ENCODE results near the gene CPNE4.

The CPNE4 gene

GRCh38 chr3:131743126-131743525 lies 291.7 kb downstream of the CPNE4 start:
- H3K27ac ChIP-seq: no peak overlapping the region
- TF ChIP-seq ZFX (IDR thresholded peaks at IDR 0.05): no peak

- H3K27ac ChIP-seq: no peak overlapping the region
- TF ChIP-seq CTCF (conservative IDR thresholded peaks at IDR 0.05): no peak
- no peak for TF ChIP-seq ZFX (IDR thresholded peaks at IDR 0.05)
Observed at GRCh38 chr3:131739211-131739610, 295.6 kb downstream of the CPNE4 start.

GRCh38 chr3:131738095-131738494 lies 296.7 kb downstream of the CPNE4 start:
- TF ChIP-seq ZFX (IDR thresholded peaks at IDR 0.05) (no peak), CTCF (conservative IDR thresholded peaks at IDR 0.05) (no peak)
- H3K27ac ChIP-seq: no peak overlapping the region

- no peak overlapping the region for H3K27ac ChIP-seq
- no peak for TF ChIP-seq CTCF (conservative IDR thresholded peaks at IDR 0.05)
- no peak for TF ChIP-seq ZFX (IDR thresholded peaks at IDR 0.05)
Observed at GRCh38 chr3:131735544-131735943, 299.3 kb downstream of the CPNE4 start.

- no peak for TF ChIP-seq CTCF (conservative IDR thresholded peaks at IDR 0.05)
- no peak overlapping the region for H3K27ac ChIP-seq
Observed at GRCh38 chr3:131735116-131735515, 299.7 kb downstream of the CPNE4 start.

- H3K27ac ChIP-seq: no peak overlapping the region
- TF ChIP-seq CTCF (conservative IDR thresholded peaks at IDR 0.05) (no peak), ZFX (IDR thresholded peaks at IDR 0.05) (no peak)
Observed at GRCh38 chr3:131733086-131733841, 301.6 kb downstream of the CPNE4 start.

GRCh38 chr3:131731709-131732108 lies 303.1 kb downstream of the CPNE4 start:
- TF ChIP-seq ZFX (IDR thresholded peaks at IDR 0.05) (no peak), CTCF (conservative IDR thresholded peaks at IDR 0.05) (no peak)
- no peak overlapping the region for H3K27ac ChIP-seq

- no peak overlapping the region for H3K27ac ChIP-seq
- TF ChIP-seq CTCF (conservative IDR thresholded peaks at IDR 0.05) (no peak), ZFX (IDR thresholded peaks at IDR 0.05) (no peak)
Observed at GRCh38 chr3:131730581-131730980, 304.2 kb downstream of the CPNE4 start.
